ENCODE data around the gene STAM2.
"Not testable (repeated sequence)": the region's sequence is repeated elsewhere in the genome, so short reads cannot be mapped to it uniquely, and the experiment has no call there.

STAM2 gene

DNA sequence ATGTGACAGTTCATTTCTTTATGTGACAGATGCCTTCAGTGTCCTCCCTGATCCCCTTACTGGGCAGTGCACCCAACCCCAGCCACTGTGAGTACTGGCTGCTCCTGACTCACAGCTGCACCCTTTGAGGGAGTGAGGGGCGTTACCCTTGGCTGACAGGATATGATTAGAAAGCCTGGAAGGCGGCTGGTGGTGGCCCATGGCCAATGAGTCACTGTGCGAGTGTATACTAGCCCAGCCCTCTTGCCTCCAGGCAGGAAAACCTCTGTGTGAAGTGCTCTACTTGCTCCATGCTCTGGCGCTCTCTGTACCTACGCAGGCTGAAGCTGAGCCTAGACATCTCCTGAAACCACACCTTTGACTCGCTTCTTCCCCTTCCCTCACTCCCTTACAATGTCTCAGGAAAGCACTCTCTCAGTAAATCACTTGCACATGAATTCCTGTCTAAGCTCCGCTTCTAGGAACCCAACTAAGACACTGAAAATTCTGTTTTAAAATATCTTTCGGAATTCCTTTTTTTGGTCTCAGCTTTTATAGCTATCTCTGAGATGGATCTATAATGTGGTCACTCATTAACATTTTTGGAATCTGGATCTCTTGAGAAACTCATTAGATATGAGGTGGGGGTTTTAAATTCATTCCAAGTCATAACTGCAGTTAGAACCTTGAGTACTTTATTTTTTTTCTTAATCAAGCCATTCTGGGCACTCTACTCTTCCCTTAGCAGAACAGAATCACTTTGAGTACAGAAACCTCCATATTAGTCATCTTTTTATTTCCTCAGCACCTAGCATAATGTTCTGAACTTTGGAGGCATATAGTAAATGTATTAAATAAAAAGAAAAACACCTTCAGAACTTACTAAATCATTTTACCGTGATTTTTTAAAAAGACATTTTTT, 25.3 kb upstream of the STAM2 start:
- Histone ChIP-seq H3K9me2 (replicated peaks; ENCODE audit: insufficient read depth, low read length) (no peaks in the 10 kb centered on the region), H3K27me3 (replicated peaks; ENCODE audit: insufficient read depth, low read length) (no peaks in the 10 kb centered on the region), H2AFZ (ENCODE audit: low read length) (no peak overlapping the region), H3K27ac (ENCODE audit: low read length) (no peak overlapping the region), H3K36me3 (replicated peaks; ENCODE audit: insufficient read depth, low read length) (no peaks in the 10 kb centered on the region), H3F3A (ENCODE audit: insufficient read depth, low read length) (no peaks in the 10 kb centered on the region), H3K4me2 (ENCODE audit: low read depth, low read length) (no peak overlapping the region), H4K20me1 (ENCODE audit: insufficient read depth, low read length) (no peaks in the 10 kb centered on the region), H3K4me1 (ENCODE audit: low read length) (no peaks in the 10 kb centered on the region), H3K4me3 (ENCODE audit: low read length) (no peak overlapping the region), H3K9ac (ENCODE audit: low read length) (no peak overlapping the region), H3K79me2 (ENCODE audit: low read length) (no peaks in the 10 kb centered on the region), H3K9me3 (replicated peaks; ENCODE audit: insufficient read depth, low read length) (peaks cover 3% of the 10 kb centered on the region; the same call in 1 of the 2 replicates)
- DNase-seq = no peak
- TF ChIP-seq EZH2 (optimal IDR thresholded peaks at IDR 0.05; ENCODE audit: low read depth, low read length) = no peak
- TF ChIP-seq CTCF (IDR thresholded peaks at IDR 0.05; ENCODE audit: low read length) = no peak
- TF ChIP-seq EZH2phosphoT487 (IDR thresholded peaks at IDR 0.05; ENCODE audit: low read length) = no peak

DNA sequence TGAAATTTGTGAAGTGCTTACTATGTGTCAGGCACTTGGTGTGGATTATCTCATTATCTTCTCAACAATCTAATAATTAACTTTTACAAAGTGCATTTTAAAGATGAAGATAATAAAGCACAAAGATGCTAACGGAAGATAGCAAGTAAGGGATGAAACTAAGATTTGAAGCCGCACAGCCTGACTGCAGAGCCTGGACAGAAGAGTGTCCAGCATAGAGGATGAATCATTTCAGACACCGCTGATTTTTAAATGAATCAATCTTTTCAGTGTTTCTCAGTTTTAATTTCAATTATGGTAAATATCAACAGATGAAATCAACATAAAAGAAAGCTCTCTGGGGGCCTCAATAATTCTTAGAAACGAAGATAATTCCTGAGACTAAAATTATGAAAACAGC, 24.5 kb upstream of the STAM2 start:
- Histone ChIP-seq H3K9me3 (replicated peaks; ENCODE audit: insufficient read depth, low read length) (peaks cover 3% of the 10 kb centered on the region; the same call in 1 of the 2 replicates), H3K4me1 (ENCODE audit: low read length) (no peaks in the 10 kb centered on the region), H3K4me3 (ENCODE audit: low read length) (no peak overlapping the region), H3K9me2 (replicated peaks; ENCODE audit: insufficient read depth, low read length) (no peaks in the 10 kb centered on the region), H3K79me2 (ENCODE audit: low read length) (no peaks in the 10 kb centered on the region), H3K36me3 (replicated peaks; ENCODE audit: insufficient read depth, low read length) (no peaks in the 10 kb centered on the region), H2AFZ (ENCODE audit: low read length) (no peak overlapping the region), H3F3A (ENCODE audit: insufficient read depth, low read length) (no peaks in the 10 kb centered on the region), H3K27me3 (replicated peaks; ENCODE audit: insufficient read depth, low read length) (no peaks in the 10 kb centered on the region), H3K9ac (ENCODE audit: low read length) (no peak overlapping the region), H3K27ac (ENCODE audit: low read length) (no peak overlapping the region), H3K4me2 (ENCODE audit: low read depth, low read length) (no peak overlapping the region), H4K20me1 (ENCODE audit: insufficient read depth, low read length) (no peaks in the 10 kb centered on the region)
- no peak for TF ChIP-seq CTCF (IDR thresholded peaks at IDR 0.05; ENCODE audit: low read length)
- no peak for TF ChIP-seq EZH2phosphoT487 (IDR thresholded peaks at IDR 0.05; ENCODE audit: low read length)
- TF ChIP-seq EZH2 (optimal IDR thresholded peaks at IDR 0.05; ENCODE audit: low read depth, low read length) = no peak
- DNase-seq = no peak

DNA sequence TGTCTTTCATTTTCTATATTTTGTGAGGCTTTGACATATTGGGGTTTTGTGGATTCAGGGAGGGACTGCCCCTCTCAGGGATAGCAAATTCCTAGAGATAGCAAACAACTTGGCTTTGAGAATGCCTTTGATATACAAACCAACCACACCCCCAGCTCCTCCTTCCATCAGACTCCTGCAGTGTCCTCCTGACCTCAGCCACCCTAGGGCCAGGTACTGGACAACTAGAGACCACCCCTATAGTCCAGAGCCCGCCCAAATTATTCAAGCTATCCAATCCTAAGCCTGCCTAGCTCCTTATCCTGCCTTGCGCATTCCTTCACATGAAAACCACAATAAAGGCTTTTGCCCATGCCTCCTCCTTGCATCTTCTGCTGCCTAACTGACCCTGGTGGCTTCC, 22.9 kb upstream of the STAM2 start:
- H3F3A ChIP-seq (ENCODE audit: insufficient read depth, low read length) = no peaks in the 10 kb centered on the region
- no peak overlapping the region for H3K27ac ChIP-seq (ENCODE audit: low read length)
- H3K9ac ChIP-seq (ENCODE audit: low read length) = no peak overlapping the region
- no peak overlapping the region for H3K4me2 ChIP-seq (ENCODE audit: low read depth, low read length)
- peaks cover 3% of the 10 kb centered on the region; the same call in 1 of the 2 replicates for H3K9me3 ChIP-seq (replicated peaks; ENCODE audit: insufficient read depth, low read length)
- H3K4me1 ChIP-seq (ENCODE audit: low read length) = no peaks in the 10 kb centered on the region
- no peaks in the 10 kb centered on the region for H4K20me1 ChIP-seq (ENCODE audit: insufficient read depth, low read length)
- H3K9me2 ChIP-seq (replicated peaks; ENCODE audit: insufficient read depth, low read length) = no peaks in the 10 kb centered on the region
- no peaks in the 10 kb centered on the region for H3K27me3 ChIP-seq (replicated peaks; ENCODE audit: insufficient read depth, low read length)
- TF ChIP-seq EZH2phosphoT487 (IDR thresholded peaks at IDR 0.05; ENCODE audit: low read length) = no peak
- TF ChIP-seq CTCF (IDR thresholded peaks at IDR 0.05; ENCODE audit: low read length) = no peak
- TF ChIP-seq EZH2 (optimal IDR thresholded peaks at IDR 0.05; ENCODE audit: low read depth, low read length) = no peak
- no peak overlapping the region for H2AFZ ChIP-seq (ENCODE audit: low read length)
- H3K36me3 ChIP-seq (replicated peaks; ENCODE audit: insufficient read depth, low read length) = no peaks in the 10 kb centered on the region
- no peak overlapping the region for H3K4me3 ChIP-seq (ENCODE audit: low read length)
- no peaks in the 10 kb centered on the region for H3K79me2 ChIP-seq (ENCODE audit: low read length)
- no peak for DNase-seq

DNA sequence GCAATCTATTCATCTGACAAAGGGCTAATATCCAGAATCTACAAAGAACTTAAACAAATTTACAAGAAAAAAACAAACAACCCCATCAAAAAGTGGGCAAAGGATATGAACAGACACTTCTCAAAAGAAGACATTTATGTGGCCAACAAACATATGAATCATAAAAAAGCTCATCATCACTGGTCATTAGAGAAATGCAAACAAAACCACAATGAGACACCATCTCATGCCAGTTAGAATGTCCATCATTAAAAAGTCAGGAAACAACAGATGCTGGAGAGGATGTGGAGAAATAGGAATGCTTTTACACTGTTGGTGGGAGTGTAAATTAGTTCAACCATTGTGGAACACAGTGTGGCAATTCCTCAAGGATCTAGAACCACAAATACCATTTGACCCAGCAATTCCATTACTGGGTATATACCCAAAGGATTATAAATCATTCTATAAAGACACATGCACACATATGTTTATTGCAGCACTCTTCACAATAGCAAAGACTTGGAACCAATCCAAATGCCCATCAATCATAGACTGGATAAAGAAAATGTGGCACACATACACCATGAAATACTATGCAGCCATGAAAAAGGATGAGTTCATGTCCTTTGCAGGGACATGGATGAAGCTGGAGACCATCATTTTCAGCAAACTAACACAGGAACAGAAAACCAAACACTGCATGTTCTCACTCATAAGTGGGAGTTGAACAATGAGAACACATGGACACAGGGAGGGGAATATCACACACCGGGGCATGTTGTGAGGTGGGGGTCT, 22.1 kb upstream of the STAM2 start:
- not testable (repeated sequence) for DNase-seq; H3K4me3 ChIP-seq (ENCODE audit: low read length); H3K9ac ChIP-seq (ENCODE audit: low read length); H3K27ac ChIP-seq (ENCODE audit: low read length); H4K20me1 ChIP-seq (ENCODE audit: insufficient read depth, low read length); H3K36me3 ChIP-seq (replicated peaks; ENCODE audit: insufficient read depth, low read length); H3K9me2 ChIP-seq (replicated peaks; ENCODE audit: insufficient read depth, low read length); H3F3A ChIP-seq (ENCODE audit: insufficient read depth, low read length); H3K79me2 ChIP-seq (ENCODE audit: low read length); H2AFZ ChIP-seq (ENCODE audit: low read length); H3K4me1 ChIP-seq (ENCODE audit: low read length); H3K27me3 ChIP-seq (replicated peaks; ENCODE audit: insufficient read depth, low read length); H3K9me3 ChIP-seq (replicated peaks; ENCODE audit: insufficient read depth, low read length); H3K4me2 ChIP-seq (ENCODE audit: low read depth, low read length)
